SK-N-SH treated with all-trans-retinoic acid at 6 μM for 48 hours (cell line): ENCODE data around the gene PGBD1.

Experiments used
- ARNTL ChIP-seq: fragments of 450-650 bp; formaldehyde crosslinking; IDR thresholded peaks from 2 replicates; pipeline ENCODE4 v1.5.0; 2020; ENCODE audit warnings: low read depth, mild to moderate bottlenecking, moderate library complexity, borderline replicate concordance
- BACH2 ChIP-seq: fragments of 250-450 bp; sonication (Bioruptor Pico); IDR thresholded peaks from 2 replicates; pipeline ENCODE4 v1.9.0; 2021; ENCODE audit warnings: mild to moderate bottlenecking, borderline replicate concordance
- CREB5 ChIP-seq: fragments of 250-450 bp; sonication (Bioruptor Pico); IDR thresholded peaks from 2 replicates; pipeline ENCODE4 v1.5.1; 2020; ENCODE audit warnings: low read depth, mild to moderate bottlenecking, moderate library complexity
- CSRNP3 ChIP-seq: fragments of 250-450 bp; sonication (Bioruptor Pico); IDR thresholded peaks from 2 replicates; pipeline ENCODE4 v1.5.1; 2021; ENCODE audit warnings: mild to moderate bottlenecking, moderate library complexity
- POU6F1 ChIP-seq: fragments of 250-450 bp; sonication (Bioruptor Pico); IDR thresholded peaks from 2 replicates; pipeline ENCODE4 v1.8.0; 2021; ENCODE audit warnings: low read depth, mild to moderate bottlenecking, moderate library complexity, borderline replicate concordance
- PPARA ChIP-seq: fragments of 250-450 bp; sonication (Bioruptor Pico); IDR thresholded peaks from 2 replicates; pipeline ENCODE4 v1.5.0; 2020; ENCODE audit warnings: mild to moderate bottlenecking, borderline replicate concordance
- SNAI2 ChIP-seq: fragments of 250-450 bp; sonication (Bioruptor Pico); IDR thresholded peaks from 2 replicates; pipeline ENCODE4 v1.5.0; 2020; ENCODE audit warnings: mild to moderate bottlenecking, moderate library complexity
- TOX ChIP-seq: fragments of 250-450 bp; sonication (Bioruptor Pico); IDR thresholded peaks from 2 replicates; pipeline ENCODE4 v1.8.0; 2021; ENCODE audit warnings: mild to moderate bottlenecking, moderate library complexity, borderline replicate concordance
- ZC3H10 ChIP-seq: fragments of 250-450 bp; sonication (Bioruptor Pico); IDR thresholded peaks from 2 replicates; pipeline ENCODE4 v1.5.1; 2021; ENCODE audit warnings: mild to moderate bottlenecking, moderate library complexity
- ZFP30 ChIP-seq: fragments of 450-650 bp; formaldehyde crosslinking; IDR thresholded peaks from 2 replicates; pipeline ENCODE4 v1.5.0; 2022; ENCODE audit warnings: mild to moderate bottlenecking, moderate library complexity
- ZNF565 ChIP-seq: fragments of 450-650 bp; formaldehyde crosslinking; conservative IDR thresholded peaks from 2 replicates; pipeline ENCODE4 v1.5.0; 2020; ENCODE audit warnings: low read depth, mild to moderate bottlenecking, moderate library complexity

- TF ChIP-seq ARNTL (CRISPR knock-in tag): no peak
- no peak for TF ChIP-seq ZFP30 (CRISPR knock-in tag)
- TF ChIP-seq ZC3H10 (CRISPR knock-in tag): no peak
- no peak for TF ChIP-seq POU6F1 (CRISPR knock-in tag)
- TF ChIP-seq SNAI2 (CRISPR knock-in tag): no peak
- no peak for TF ChIP-seq PPARA (CRISPR knock-in tag)
- TF ChIP-seq CREB5 (CRISPR knock-in tag): no peak
- TF ChIP-seq ZNF565 (CRISPR knock-in tag): no peak
- no peak for TF ChIP-seq TOX (CRISPR knock-in tag)
- no peak for TF ChIP-seq CSRNP3
- no peak for TF ChIP-seq BACH2 (CRISPR knock-in tag)
These were observed 22.2 kb downstream of the PGBD1 start for GRCh38 chr6:28303570-28303969.
